ENCODE data around the gene METTL6.
"Not testable (repeated sequence)": the region's sequence is repeated elsewhere in the genome, so short reads cannot be mapped to it uniquely, and the experiment has no call there.

The METTL6 gene, protein sequence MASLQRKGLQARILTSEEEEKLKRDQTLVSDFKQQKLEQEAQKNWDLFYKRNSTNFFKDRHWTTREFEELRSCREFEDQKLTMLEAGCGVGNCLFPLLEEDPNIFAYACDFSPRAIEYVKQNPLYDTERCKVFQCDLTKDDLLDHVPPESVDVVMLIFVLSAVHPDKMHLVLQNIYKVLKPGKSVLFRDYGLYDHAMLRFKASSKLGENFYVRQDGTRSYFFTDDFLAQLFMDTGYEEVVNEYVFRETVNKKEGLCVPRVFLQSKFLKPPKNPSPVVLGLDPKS

DNA sequence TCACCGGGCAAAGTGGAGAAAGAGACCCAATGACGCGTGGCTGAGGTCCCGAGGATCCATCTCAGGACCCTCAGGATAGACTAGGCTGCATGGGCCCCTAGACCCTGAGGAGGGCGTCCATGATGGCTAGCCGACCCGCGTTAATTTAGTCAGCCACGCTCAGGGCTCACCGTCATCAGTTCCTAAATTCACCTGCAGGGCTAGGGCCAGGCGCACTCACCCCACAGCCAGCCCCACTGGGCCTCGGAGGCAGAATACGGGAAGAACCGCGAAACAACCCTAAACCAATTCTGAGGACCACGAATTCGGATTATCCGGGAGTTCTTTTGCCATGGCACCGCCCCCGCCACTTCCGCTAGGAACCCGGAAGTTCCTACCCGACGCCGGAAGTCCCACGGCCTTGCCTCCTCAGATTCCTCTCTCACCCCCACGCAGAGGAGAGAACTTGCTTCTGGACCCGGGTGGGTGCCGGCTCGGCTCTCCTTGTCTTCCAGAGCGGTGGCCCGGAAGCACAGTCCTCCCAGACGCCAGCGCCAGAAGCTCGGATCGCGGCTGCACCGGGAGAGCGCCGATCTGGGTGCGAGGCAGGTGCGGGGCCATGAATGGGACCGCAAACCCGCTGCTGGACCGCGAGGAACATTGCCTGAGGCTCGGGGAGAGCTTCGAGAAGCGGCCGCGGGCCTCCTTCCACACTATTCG, at the start of gene METTL6, which contains the start of gene EAF1:
METTL6 (minus strand) TSS at position 363 of the 699 bp plus-strand sequence. CDS start 1,033 bp downstream, outside the sequence.
EAF1 (plus strand) TSS at position 417 of the 699 bp plus-strand sequence; CDS start at position 599, 182 bp downstream.
- DNase-seq: peak; percentile 95

DNA sequence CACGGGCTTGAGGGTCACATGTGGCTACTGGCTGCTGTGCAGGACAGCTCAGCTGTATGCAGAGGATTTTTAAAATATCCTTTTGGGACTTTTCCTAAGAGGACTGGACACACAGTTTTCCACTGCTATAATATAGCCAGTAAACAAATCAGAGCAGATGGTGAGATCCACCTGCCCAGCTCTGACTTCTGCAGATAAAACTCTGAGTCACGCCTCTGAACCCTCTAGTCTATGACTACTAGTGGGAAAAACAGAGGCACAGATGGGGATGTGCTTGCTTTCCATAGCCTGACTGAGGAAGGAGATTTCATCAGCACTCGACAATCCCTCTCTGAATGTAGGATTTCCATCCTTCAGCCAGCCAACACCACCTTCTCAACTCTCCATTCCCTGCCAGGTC, 49.0 kb upstream of the METTL6 start:
- no peak for DNase-seq

DNA sequence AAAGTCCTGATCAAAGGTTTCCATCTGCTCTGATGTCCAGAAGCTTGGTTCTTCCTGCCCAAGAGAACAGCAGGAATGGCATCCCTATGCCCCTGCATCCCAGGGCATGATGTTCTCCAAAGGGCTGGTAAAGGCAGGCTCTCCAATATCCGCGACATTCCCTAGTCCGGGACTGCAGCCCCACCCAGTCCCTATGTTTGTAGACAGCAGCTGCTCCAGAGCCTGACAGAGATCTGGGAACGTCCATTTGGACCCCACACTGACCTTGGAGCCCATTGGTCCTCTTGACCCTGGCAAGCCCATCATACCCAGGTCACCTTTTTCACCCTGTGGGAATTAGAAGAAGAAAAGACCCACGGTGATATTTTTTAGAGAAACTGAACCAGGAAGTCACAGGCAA, 47.8 kb upstream of the METTL6 start:
- no peak for DNase-seq

DNA sequence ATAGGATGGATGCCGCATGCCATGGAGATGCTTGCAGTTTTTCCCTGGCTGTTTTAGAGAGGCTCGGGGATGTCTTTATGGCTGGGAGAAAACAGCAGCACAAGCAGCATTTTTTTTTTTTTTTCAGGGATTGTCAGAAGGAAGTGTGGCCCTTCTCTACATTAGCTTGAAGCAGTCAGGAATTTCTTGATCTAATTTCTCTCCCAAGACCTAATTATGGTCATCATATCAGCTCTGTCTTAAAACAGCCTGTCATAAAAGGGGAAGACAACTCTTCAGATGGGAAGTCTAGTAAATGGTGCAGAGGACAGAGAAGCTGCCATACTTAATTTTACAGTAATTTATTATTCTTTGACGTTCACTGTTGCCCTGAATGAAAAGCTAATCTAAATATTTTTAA, 44.5 kb upstream of the METTL6 start:
- no peak for DNase-seq

DNA sequence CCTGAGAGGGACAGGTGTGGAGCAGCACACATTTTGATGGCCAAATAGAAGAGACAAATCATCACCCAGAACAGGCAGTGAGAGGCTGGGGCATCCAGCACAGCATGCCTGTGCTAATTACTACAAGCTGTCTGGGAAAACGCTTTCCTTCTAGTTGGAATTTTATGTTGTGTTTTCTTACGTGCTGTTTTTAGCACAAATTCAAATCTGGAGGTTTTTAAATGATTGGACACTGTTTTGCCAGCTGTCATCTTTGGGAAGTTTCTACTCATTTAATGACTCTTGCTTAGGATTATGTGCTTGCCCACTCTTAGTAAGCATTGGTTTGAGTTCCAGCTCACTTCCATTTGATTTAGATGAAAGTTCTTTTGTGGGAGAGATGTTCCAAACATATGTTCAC, 43.5 kb upstream of the METTL6 start:
- no peak for DNase-seq

DNA sequence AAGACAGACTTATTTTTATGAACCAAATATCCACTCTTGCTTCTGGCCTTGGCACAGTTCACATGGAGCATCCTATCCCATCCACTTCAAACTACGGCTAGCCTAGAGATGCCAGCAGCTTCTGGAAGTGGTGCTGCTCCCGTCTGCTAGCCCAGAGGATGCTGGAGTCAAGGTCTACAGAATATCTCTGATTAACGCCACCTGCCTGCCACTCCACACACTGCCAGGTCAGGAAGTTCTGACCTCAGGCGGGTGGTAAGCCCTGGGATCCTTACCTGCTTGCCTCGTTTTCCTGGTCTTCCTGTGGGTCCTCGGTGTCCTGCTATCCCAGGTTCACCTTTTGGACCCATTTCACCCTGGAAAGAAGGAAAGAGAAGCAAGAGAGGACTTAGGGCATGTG, 42.9 kb upstream of the METTL6 start:
- DNase-seq: no peak

DNA sequence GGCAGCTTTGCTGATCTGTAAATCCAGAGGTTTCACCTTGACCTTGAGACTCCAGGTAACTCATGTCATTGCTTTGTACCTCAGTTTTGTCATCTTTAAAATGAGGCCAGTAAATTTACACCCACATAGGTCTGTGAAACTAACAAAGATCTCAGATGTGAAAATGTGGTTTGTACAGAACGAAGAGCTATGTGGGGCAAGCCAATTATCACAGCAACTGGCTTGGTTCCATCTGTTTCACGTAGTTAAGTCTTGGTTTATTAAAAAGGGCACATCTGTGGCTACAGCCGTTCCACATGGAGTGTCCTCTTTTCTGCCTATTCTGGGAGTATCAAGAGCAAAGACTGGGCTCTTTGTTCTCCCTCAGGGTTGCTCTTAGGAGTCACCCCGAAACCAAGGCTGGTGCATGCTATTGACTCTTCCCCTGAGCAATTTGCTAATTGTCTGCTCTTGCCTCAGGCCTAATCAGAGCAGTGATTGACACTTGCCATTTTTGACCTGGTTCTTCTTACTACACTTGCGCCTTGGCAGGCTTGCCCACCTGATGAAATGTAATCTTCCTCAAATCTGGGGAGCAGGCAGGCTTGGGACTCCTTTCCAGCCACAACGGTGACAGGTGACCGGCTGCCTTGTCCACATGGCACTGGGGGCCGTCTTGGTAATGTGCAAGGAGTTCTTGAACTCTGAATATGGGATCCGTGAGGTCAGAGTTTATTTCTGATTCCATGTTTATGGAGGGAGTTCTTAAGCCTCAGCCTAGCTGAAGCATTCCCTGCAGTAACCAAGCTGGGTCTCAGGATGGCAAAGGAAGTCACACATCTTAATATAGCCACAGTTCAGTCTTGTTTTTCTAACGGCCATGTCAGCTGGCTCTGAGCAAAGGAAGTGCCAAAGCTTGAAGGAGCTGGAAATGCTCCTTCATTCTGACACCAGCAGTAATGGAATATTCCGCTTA, 40.2 kb upstream of the METTL6 start:
- no peak for DNase-seq

DNA sequence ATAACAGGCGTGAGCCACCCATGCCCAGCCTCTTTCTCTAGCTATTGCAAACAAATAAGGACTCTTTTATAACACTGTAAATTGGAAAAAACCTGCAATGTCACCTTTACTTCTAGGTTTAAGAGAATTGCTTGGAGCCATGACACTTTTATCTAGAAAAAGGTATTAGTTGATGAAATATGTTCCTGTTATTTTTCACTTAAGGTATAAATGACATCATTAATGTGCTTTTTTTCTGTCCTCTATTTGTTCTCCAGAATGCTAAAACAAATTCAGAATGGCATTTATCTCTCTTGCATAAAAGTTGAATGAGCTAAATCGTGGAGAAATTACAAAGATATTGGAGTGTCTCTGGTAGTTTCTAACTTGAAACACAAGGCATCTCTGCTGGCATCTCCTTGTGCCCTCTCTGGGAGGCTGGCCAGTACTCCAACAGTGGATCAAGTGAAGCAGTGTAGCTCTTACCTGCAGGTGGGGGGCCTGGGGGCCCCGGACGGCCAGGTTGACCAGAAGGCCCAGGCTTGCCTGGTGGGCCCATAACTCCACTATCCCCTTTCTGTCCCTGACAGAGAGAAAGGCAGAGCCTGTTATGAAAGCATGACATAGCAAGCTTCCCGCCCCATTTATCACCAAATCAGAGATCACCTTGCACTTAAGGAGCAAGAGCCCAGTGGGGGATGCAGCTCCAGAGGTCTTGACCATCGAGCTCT, 38.7 kb upstream of the METTL6 start:
- DNase-seq: no peak

DNA sequence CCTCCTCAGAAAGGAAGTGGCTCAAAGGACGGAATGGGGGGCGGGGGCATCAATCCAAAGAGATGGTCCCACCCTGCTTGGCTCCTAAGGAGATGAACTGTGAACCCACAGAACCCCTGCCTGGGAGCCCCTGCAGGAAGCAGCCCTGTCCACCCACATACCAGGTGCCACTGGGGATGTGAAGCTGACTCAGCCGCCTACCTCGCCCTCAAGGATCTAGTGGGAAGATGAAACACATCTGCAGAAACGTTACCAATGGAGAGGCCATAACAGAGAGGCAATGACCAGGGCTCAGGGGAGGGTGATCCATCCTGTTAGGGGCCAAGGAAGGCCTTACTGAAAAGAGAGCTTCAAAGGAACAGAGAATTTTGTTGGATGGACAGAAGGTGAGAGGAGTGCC, 35.1 kb upstream of the METTL6 start:
- no peak for DNase-seq

DNA sequence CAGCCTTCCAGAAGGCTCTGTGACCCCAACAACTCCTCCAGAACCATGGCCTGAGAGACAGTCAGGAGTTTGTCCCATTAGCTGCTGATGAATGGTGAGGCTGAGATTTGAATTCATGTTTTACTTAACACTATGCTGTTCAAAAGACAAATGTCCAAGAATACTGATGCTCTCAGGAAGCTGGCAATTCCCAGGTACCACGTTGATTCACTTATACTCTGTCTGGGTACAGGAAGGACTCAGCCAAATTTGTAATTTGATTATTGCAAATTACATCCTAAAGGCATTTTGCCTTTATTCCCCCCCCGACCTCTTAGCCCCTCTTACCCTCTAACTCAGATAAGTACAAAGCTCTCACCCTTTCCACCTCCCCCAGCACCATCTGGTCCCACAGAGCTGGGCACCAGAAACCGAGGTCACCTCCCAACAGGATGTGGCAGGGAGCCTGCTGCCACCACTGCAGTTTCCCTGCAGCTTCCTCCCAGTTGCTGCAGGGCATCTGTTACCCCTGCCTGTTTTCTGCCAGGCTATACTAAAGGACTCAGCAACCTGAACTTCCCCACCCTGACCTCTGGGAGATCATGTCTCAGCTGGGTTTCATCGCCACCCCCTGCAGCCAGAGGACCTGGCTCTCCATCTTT, 33.7 kb upstream of the METTL6 start:
- no peak for DNase-seq

DNA sequence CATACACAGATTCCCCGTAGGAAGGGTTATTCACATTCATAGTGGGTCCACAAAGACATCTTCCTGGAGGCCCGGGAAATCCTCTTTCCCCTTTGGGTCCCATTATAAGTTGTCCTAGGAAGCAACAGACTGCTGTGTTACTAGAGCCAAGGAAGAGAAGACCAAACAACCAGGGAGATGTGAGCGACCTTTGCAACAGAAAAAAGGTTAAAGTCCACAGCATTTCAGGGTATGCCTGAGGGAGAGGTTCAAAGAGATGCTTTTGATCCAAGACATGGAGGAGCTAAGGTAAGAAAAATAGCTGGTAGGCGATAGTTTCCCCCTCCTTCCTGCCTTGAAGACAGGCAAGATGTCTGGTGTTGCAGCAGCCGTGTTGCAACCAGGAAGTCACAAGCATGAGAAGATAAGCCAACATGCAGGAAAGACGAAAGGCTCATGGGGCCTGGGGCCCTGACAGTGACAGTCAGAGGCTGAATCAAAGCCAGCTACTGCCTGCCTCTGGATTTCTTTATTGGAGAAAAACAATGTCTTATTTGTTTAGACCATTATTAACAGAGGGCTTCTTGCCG, 31.0 kb upstream of the METTL6 start:
- DNase-seq: no peak

DNA sequence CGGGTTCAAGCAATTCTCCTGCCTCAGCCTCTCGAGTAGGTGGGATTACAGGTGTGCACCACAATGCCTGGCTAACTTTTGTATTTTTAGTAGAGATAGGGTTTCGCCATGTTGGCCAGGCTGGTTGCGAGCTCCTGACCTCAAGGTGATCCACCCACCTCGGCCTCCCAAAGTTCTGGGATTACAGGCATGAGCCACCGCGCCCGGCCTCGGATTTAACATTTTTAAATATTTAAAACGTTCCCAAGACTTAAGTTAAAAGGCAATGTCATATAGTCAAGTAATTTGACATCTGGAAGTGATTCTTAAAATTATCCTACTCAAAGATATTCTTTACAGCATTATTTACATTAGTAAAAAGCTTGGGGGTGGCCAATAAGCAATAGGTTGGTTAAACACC, 29.6 kb upstream of the METTL6 start:
- DNase-seq: not testable (repeated sequence)

DNA sequence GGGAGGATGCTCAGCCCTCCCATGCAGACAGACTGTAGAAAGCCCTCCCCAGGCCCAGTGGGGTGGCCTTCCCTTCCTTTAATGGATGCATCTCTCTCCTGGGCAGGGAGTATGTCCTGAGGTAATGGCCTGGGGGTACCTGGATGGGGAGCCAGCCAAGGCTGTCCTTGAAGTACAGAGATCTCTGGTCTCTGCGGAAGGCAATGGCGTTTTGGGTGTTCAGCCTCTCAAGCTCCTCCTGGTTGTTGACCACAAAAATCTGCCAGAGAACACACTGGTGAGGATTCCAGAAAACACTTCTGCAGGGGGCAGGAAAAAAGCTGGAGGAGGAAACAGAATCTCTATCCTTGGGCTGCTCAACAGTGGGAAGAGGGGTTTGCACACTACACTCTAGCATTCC, 29.0 kb upstream of the METTL6 start:
- no peak for DNase-seq

DNA sequence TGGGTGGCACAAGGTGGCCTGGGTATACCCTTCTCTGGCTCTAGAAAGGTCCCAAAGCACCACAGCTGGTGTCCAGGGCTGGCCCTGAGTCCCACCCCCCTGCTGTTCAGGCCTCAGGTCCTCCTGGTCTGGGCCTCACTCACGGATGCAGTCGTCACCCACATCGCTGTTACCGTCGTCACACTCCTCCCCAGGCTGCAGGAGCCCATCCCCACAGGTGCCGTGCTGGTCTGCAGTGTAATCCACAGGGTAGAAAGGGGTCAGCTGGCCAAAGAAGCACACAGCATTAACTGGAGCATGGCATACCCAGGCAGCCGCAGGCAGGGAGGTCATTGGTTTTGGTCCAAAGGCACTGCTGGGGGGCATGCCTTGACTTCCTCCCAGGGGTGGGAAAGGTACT, 28.4 kb upstream of the METTL6 start:
- no peak for DNase-seq

DNA sequence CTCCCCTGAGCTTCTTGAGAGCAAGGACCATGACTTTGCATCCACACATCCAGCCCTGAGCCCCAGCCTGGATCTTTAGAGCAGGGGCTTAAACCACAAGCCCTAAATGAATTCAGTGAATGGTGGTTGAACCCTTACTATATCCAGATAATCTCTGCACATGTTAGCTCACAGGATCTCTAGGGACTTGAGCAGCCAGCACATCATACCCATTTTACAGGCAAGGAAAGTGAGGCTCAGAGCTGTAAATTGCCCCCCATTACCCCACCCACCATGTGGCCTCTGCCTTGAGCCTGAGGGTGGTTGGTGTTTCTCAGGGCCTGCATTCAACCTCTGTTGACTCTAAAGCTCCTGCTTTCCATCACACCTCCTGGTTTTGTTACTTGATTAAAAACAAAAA, 27.6 kb upstream of the METTL6 start:
- DNase-seq: no peak

DNA sequence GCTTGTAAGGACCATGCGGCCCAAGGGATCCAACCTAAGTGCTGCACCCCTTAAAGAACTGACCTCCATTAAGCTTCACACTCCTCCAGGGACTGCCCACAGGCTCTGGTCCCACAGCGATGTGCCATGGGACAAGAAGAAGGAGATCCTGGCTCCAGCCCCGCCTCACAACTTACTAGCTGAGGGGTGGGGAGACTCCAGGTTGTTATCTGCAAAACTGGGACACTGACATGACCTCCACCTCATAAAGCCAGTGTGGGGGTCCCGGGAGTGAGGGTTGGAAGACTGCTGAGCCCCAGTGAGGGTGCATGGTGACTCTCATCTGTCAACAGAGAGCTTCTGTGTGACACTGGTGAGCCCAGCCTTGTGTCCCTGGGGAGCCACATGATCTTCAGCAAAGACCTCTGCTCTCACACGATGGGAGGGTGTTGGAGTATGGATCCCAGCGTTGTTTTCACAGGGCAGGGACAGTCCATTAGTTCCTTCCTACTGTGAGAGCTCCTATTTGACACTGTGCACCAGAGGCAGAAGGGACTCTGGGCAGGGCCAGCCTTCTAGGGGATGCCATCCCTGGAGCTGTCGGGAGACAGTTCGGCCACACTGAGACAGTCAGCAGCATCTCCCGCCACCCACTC, 26.8 kb upstream of the METTL6 start:
- no peak for DNase-seq

DNA sequence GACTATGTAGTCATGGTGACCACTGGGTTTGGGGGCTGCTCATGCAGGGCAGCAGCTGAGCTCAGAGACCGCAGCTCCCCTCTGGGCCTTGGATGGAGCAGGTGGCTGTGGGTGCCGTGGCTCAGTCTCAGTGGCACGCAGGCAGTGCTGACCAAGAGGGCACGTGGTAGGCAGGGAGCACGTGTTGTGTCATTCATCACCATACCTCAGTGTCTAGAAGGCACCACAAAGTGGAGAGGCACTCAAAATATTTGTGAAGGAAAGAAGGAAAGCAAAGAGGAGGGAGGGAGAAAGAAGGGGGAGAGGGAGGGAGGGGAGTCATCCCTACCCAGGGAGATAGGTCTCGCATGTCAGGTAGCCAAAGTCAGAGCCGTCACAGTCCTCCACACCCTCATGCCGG, 26.2 kb upstream of the METTL6 start:
- DNase-seq: no peak

DNA sequence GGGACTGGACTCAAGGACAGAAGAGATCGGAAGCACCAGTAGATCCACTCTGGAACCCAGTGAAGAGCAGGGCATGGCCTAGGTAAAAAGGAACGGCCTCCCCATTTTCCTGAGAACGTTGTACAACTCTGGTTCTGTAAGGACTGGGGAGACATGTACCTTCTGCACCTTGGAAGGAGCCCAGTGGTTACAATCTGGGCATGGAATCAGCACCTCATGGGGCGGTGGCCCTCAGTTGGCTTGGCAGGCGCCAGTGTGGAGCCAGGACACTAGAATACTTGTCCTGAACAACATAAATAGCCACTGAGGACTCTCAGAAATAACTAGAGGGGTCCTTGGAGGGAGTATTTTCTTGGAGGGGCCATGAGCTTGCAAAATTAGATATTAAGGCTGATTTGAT, 25.6 kb upstream of the METTL6 start:
- no peak for DNase-seq

DNA sequence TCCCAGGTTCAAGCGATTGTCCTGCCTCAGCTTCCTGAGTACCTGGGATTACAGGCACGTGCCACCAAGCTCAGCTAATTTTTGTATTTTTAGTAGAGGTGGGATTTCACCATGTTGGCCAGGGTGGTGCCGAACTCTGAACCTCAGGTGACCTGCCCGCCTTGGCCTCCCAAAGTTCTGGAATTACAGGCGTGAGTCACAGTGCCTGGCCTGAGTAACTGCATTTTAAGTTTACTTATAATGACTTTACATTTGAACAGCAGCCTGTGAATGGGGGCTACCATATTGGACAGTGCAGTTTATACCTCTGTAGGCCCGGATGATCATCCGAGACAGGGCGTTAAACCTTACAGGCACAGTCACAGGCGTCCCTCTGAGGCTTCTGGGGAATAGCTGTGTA, 24.8 kb upstream of the METTL6 start:
- no peak for DNase-seq

DNA sequence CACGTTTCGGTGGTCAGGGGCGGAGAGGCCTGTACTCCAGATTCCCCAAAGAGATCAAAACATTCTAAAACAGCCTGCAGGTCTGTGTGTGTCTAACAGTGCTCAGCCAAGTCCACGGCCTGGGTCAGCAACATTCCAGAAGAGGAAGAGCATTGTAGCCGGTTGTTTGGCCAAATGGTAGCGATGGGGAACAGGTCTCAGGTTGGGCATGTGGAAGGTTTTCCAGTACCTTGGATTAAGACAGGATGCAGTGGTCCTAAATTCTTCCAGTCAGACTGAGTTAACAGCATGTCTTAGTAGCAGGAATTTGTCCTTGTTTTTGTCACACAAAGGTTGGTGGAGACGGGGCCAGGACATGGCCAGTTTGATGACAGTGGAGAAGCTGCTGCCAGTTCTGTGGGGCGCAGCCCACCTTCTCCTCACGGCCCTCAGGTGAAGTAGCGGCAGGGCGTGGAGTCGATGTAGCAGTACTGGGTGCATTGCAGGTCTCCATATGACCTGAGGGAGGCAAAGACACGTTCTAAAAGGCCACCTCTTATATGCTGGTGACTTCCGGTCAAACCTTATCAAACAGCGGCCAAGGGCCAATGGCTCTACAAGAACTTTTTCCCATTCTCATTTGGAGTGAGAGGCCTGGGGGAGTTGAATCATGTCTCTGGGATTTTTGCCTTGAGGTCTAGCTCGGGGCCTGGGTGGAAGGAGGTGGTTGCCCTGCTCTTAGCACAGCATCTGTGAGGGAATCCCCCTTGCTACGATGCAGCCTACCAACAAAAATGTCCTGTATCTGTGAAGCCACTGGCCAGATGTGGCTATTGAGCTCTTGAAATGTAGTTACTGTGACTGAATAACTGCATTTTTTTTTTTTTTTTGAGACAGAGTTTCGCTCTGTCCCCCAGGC, 24.1 kb upstream of the METTL6 start:
- no peak for DNase-seq
